Measurements from ENCODE around the gene IRS1. TPM values are rescaled to one million over a fixed set of nuclear protein-coding genes. Genes with fewer than 3 reads are reported as not detected.
A peak's percentile ranks its signal among the peaks of the same experiment; 100 is the strongest.

IRS1 gene
- total and polyA plus RNA-seq, 12 donors = 2.2 to 20.2 (median 14.5) TPM

DNA sequence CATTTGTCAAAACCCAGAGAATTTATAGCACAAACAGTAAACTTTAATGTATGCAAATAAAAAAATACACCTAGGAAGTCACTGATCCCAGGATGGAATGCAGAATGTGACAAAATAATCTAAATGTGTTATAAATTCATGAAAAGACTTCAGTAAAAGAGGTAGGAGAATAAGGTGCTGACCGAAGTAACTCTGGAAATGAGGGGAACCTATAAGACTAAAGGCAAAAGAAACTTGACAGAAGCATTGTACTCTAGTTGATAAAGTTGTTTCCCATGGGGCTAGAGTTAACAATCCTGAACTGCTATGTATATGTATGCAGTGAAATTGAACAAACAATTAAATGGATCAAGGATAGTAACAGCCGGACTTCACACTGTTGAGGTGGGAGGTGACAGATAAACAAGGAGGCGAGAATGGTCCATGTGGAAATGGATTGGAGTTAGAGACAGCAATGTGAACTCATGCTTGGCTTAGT, 24.5 kb downstream of the IRS1 start:
- Histone ChIP-seq H3K27me3 (no peaks in the 10 kb centered on the region), H3K4me3 (no peak overlapping the region), H3K36me3 (peaks cover 0 to 15% (median 0%) of the 10 kb centered on the region in 9 donors), H3K27ac (no peak overlapping the region), H3K4me1 (peaks cover 0 to 61% (median 31%) of the 10 kb centered on the region in 9 donors), H3K9me3 (peaks cover 0 to 20% (median 9%) of the 10 kb centered on the region in 11 donors)
- 99% methylated on average over 3 of the region's 3 CpGs for WGBS, 2 donors
- DNase-seq = no peak
- no peak for ATAC-seq
- TF ChIP-seq, protein P1, sequence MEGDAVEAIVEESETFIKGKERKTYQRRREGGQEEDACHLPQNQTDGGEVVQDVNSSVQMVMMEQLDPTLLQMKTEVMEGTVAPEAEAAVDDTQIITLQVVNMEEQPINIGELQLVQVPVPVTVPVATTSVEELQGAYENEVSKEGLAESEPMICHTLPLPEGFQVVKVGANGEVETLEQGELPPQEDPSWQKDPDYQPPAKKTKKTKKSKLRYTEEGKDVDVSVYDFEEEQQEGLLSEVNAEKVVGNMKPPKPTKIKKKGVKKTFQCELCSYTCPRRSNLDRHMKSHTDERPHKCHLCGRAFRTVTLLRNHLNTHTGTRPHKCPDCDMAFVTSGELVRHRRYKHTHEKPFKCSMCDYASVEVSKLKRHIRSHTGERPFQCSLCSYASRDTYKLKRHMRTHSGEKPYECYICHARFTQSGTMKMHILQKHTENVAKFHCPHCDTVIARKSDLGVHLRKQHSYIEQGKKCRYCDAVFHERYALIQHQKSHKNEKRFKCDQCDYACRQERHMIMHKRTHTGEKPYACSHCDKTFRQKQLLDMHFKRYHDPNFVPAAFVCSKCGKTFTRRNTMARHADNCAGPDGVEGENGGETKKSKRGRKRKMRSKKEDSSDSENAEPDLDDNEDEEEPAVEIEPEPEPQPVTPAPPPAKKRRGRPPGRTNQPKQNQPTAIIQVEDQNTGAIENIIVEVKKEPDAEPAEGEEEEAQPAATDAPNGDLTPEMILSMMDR (IDR thresholded peaks at IDR 0.05) = no peak
- intact Hi-C loops (cut with DNase I) = no loop called here

DNA sequence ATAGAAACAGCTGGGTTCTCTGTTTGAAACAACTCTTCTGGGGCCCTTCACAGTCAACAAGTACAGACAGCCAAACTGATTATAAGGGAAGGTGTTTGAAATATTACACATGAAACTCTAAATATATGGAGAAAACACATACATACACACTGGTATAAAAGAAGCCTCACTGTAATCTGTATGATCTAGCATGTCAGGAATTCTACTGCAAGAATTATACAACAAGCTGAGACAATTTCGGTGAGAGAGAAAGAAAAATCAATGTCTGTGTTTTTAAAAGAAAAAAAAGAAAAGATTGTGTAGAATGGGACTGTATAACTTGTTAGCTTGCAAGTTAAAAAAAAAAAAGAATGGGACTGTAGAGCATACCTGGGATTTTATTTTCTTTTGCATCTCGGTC, 26.3 kb downstream of the IRS1 start:
- Histone ChIP-seq H3K36me3 (peaks cover 0 to 15% (median 0%) of the 10 kb centered on the region in 9 donors), H3K4me3 (no peak overlapping the region), H3K27me3 (no peaks in the 10 kb centered on the region), H3K27ac (peak overlapping the region; percentile 38 to 87 (median 71)), H3K4me1 (peaks cover 0 to 60% (median 27%) of the 10 kb centered on the region in 9 donors), H3K9me3 (peaks cover 0 to 20% (median 9%) of the 10 kb centered on the region in 11 donors)
- ATAC-seq (no peak), DNase-seq (no peak)
- TF ChIP-seq, protein P1 (IDR thresholded peaks at IDR 0.05) = no peak
- intact Hi-C loops (cut with DNase I) = no loop called here
- 52 to 58% methylated on average over 2 of the region's 2 CpGs for WGBS, 2 donors

- H3K4me3 ChIP-seq = peak overlapping the region in 1 of 10 donors; percentile 4
- no peaks in the 10 kb centered on the region for H3K27me3 ChIP-seq
- peaks cover 0 to 15% (median 0%) of the 10 kb centered on the region in 9 donors for H3K36me3 ChIP-seq
- peak overlapping the region; percentile 38 to 87 (median 71) for H3K27ac ChIP-seq
- TF ChIP-seq, protein P1 (IDR thresholded peaks at IDR 0.05) = no peak
- DNase-seq (no peak), ATAC-seq (peak in 6 of 8 donors; percentile 39 to 71 (median 57))
- intact Hi-C loops (cut with DNase I) = no loop called here
- peaks cover 0 to 20% (median 9%) of the 10 kb centered on the region in 11 donors for H3K9me3 ChIP-seq
- 5 to 10% methylated on average over 3 of the region's 3 CpGs for WGBS, 2 donors
- H3K4me1 ChIP-seq = peaks cover 0 to 66% (median 33%) of the 10 kb centered on the region in 9 donors
These were observed 27.0 kb downstream of the IRS1 start for GRCh38 chr2:226772389-226773179.

DNA sequence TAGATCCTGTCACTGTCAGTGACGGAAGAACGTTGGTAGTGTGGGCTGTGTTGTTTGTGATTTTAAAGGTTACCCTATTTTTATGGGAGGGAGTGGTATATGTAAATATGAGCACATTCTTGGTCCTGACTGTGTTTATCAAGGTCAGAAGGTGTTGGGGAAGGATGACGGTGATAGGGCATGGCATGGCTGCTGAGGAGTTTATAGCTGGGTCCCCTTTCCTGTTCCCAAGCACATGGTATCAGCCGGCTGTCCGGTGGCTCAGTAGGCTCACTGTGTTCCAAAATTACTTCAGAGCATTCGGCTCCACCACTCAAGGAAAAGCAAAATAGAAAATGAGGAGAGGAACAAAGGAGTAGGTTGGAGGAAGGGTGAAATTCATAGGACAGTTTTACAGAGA, 28.6 kb downstream of the IRS1 start:
- Histone ChIP-seq H3K27me3 (no peaks in the 10 kb centered on the region), H3K4me3 (no peak overlapping the region), H3K9me3 (peaks cover 0 to 20% (median 9%) of the 10 kb centered on the region in 11 donors), H3K4me1 (peaks cover 0 to 75% (median 44%) of the 10 kb centered on the region in 9 donors), H3K27ac (peak overlapping the region; percentile 43 to 87 (median 71)), H3K36me3 (peaks cover 0 to 15% (median 0%) of the 10 kb centered on the region in 9 donors)
- TF ChIP-seq, protein P1 (IDR thresholded peaks at IDR 0.05) = no peak
- intact Hi-C loops (cut with DNase I) = no loop called here
- ATAC-seq (peak in 6 of 8 donors; percentile 54 to 90 (median 72)), DNase-seq (peak; percentile 20 to 25)
- WGBS, 2 donors = 35 to 45% methylated on average over 6 of the region's 6 CpGs
